ENCODE measurements around the gene PGLYRP4. TPM values are rescaled to one million over a fixed set of nuclear protein-coding genes. Genes with fewer than 3 reads are reported as not detected.

The PGLYRP4 gene
- polyA plus RNA-seq, 2 of the 4 experiments (the other 2 are of a cell fraction): not detected

DNA sequence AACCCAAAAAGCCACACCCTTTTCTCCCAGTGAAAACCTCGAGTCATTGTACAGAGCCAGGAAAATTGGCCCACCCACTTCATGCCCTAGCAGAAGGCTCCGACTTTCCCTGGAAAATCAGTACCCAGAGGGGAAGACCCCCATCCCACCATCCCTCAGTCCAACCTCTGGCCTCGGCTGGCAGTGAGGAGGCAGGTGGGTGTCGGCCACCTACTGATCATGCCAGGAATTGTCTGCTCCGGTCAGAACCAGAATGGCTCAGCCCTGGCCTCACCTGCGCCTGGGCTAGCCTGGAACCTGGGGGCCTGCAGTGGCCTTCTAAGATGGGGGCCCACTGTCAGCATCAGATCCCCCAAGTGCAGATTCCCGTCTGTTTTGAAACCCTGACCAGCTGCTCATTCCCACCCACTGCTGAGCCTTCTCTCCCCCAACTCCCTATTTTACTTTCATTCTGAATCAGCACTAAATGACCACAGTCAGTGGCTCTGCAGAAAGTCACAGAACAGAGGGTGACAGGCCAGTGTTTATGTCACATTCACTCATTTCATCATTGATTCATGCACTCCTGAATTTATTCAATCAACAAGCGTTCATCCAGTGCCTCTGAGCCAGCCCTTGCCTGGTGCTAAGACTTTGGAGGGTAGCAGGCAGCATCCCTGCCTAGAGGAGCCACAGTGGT lies 6.0 kb upstream of the PGLYRP4 start:
- no peak overlapping the region for H3K4me2 ChIP-seq
- WGBS (ENCODE audit: missing lambda C conversion rate): 24% methylated on average over 8 of the region's 8 CpGs
- H3K4me3 ChIP-seq: no peak overlapping the region
- DNase-seq (ENCODE audit: low read depth in 1 of 2, low spot score in 1 of 2) (no peak), FAIRE-seq (no peak), ATAC-seq (peak; percentile 41 to 47; a peak in 2 of 6 replicates)
- no peaks in the 10 kb centered on the region for H3K9me3 ChIP-seq
- CTCF ChIA-PET: interaction anchor here (0.5 to 13.2 kb wide), 33 partner anchors 8 to 979 kb away, joined by 3 to 731 read pairs (median 6); partner anchors contain the start of genes LORICRIN and S100A12
- no peaks in the 10 kb centered on the region for H3K4me1 ChIP-seq
- POLR2A ChIA-PET: interaction anchor here (1.1 kb wide), 1 partner anchor 212 kb away, joined by 3 read pairs; no protein-coding TSS in a partner anchor
- no peak overlapping the region for H3K27ac ChIP-seq
- TF ChIP-seq JUN (IDR thresholded peaks at IDR 0.05) (no peak), ZC3H11A (IDR thresholded peaks at IDR 0.05) (no peak), EP300 (IDR thresholded peaks at IDR 0.05) (no peak)

- ChIA-PET POLR2A (interaction anchor here (1.1 kb wide), 1 partner anchor 213 kb away, joined by 3 read pairs; no protein-coding TSS in a partner anchor), CTCF (interaction anchor here (0.6 to 13.2 kb wide), 73 partner anchors 10 to 636 kb away, joined by 3 to 731 read pairs (median 4); partner anchors contain the start of genes CHTOP, ILF2, LORICRIN and NPR1)
- 40% methylated on average over 7 of the region's 7 CpGs for WGBS (ENCODE audit: missing lambda C conversion rate)
- ATAC-seq: peak; percentile 70 to 83
- Histone ChIP-seq H3K4me2 (no peak overlapping the region), H3K4me3 (no peak overlapping the region), H3K9me3 (no peaks in the 10 kb centered on the region), H3K27ac (no peak overlapping the region), H3K4me1 (no peaks in the 10 kb centered on the region)
- FAIRE-seq: no peak
- peak; percentile 39 to 75 for DNase-seq (ENCODE audit: low read depth in 1 of 2, low spot score in 1 of 2)
- TF ChIP-seq FOSB (CRISPR knock-in tag; IDR thresholded peaks at IDR 0.05) (no peak), TP53 (CRISPR knock-in tag; IDR thresholded peaks at IDR 0.05) (no peak), SMC3 (IDR thresholded peaks at IDR 0.05) (peak; percentile 47; the same call in 2 of the 3 replicates), BHLHE40 (IDR thresholded peaks at IDR 0.05; ENCODE audit: low read depth, low read length) (no peak), RAD21 (conservative IDR thresholded peaks at IDR 0.05 in 1 of 2, IDR thresholded peaks at IDR 0.05 in 1 of 2) (peak; percentile 49 to 51; a peak in 4 of 5 replicates), SREBF2 (IDR thresholded peaks at IDR 0.05) (no peak), ZNF302 (CRISPR knock-in tag; IDR thresholded peaks at IDR 0.05) (no peak), CTCF (IDR thresholded peaks at IDR 0.05) (peak; percentile 50), HOXA7 (CRISPR knock-in tag; IDR thresholded peaks at IDR 0.05) (no peak), HOXB13 (CRISPR knock-in tag; IDR thresholded peaks at IDR 0.05; ENCODE audit: low read depth) (no peak), E2F6 (IDR thresholded peaks at IDR 0.05; ENCODE audit: borderline replicate concordance, low read depth) (no peak)
- TF ChIP-seq, protein P1, sequence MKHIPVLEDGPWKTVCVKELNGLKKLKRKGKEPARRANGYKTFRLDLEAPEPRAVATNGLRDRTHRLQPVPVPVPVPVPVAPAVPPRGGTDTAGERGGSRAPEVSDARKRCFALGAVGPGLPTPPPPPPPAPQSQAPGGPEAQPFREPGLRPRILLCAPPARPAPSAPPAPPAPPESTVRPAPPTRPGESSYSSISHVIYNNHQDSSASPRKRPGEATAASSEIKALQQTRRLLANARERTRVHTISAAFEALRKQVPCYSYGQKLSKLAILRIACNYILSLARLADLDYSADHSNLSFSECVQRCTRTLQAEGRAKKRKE (CRISPR knock-in tag; IDR thresholded peaks at IDR 0.05; ENCODE audit: low read depth): no peak
- TF ChIP-seq, protein P2, sequence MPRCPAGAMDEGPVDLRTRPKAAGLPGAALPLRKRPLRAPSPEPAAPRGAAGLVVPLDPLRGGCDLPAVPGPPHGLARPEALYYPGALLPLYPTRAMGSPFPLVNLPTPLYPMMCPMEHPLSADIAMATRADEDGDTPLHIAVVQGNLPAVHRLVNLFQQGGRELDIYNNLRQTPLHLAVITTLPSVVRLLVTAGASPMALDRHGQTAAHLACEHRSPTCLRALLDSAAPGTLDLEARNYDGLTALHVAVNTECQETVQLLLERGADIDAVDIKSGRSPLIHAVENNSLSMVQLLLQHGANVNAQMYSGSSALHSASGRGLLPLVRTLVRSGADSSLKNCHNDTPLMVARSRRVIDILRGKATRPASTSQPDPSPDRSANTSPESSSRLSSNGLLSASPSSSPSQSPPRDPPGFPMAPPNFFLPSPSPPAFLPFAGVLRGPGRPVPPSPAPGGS (IDR thresholded peaks at IDR 0.05): no peak
These were observed 4.7 kb upstream of the PGLYRP4 start for GRCh38 chr1:153353226-153353947.
